ENCODE results near the gene ART5. TPM values are rescaled to one million over a fixed set of nuclear protein-coding genes. Genes with fewer than 3 reads are reported as not detected.

ART5 gene
- total RNA-seq, 1 experiment from 2014 or later = not detected

Small RNAs within 50 kb of the gene (small RNA-seq; reads per million reads assigned to genes)
- not detected for gene RF00019

Other genes starting within 250 kb of the ART5 start
- not detected in 2 replicates for gene ART1, start 3.1 kb upstream of the ART5 start, total RNA-seq (2014; rRNA removed; shearing (Covaris generic))
- gene CHRNA10, start 29.4 kb upstream of the ART5 start, total RNA-seq (2014; rRNA removed; shearing (Covaris generic)) = 2.1 and 2.8 TPM in 2 replicates
- 151 and 165 TPM in 2 replicates for gene NUP98, start 155.6 kb upstream of the ART5 start, total RNA-seq (2014; rRNA removed; shearing (Covaris generic))
- gene PGAP2, start 166.6 kb upstream of the ART5 start, total RNA-seq (2014; rRNA removed; shearing (Covaris generic)) = 40.9 and 41.3 TPM in 2 replicates
- 53.4 and 58.9 TPM in 2 replicates for gene RHOG, start 199.0 kb upstream of the ART5 start, total RNA-seq (2014; rRNA removed; shearing (Covaris generic))
- gene STIM1, start 213.7 kb upstream of the ART5 start, total RNA-seq (2014; rRNA removed; shearing (Covaris generic)) = 28.3 and 29.4 TPM in 2 replicates

Data from HT-29 (cell line).